ENCODE data around the gene LDLRAD4.
A peak's percentile ranks its signal among the peaks of the same experiment; 100 is the strongest.

GRCh38 chr18:13216711-13217465 is 1.7 kb upstream of the LDLRAD4 start:
- TF ChIP-seq, protein P1, sequence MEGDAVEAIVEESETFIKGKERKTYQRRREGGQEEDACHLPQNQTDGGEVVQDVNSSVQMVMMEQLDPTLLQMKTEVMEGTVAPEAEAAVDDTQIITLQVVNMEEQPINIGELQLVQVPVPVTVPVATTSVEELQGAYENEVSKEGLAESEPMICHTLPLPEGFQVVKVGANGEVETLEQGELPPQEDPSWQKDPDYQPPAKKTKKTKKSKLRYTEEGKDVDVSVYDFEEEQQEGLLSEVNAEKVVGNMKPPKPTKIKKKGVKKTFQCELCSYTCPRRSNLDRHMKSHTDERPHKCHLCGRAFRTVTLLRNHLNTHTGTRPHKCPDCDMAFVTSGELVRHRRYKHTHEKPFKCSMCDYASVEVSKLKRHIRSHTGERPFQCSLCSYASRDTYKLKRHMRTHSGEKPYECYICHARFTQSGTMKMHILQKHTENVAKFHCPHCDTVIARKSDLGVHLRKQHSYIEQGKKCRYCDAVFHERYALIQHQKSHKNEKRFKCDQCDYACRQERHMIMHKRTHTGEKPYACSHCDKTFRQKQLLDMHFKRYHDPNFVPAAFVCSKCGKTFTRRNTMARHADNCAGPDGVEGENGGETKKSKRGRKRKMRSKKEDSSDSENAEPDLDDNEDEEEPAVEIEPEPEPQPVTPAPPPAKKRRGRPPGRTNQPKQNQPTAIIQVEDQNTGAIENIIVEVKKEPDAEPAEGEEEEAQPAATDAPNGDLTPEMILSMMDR (IDR thresholded peaks at IDR 0.05), result peak; percentile 25; the same call in 1 of the 2 replicates
- no peak for TF ChIP-seq SMC3 (IDR thresholded peaks at IDR 0.05; ENCODE audit: low read depth, low read length)
- no peak for TF ChIP-seq GATA2 (CRISPR knock-in tag; IDR thresholded peaks at IDR 0.05)
- no peak for TF ChIP-seq CHD2 (IDR thresholded peaks at IDR 0.05; ENCODE audit: low read length, partially characterized antibody)
- TF ChIP-seq TAF1 (IDR thresholded peaks at IDR 0.05; ENCODE audit: borderline replicate concordance, low read depth, low read length), result no peak
- no peak for TF ChIP-seq SIN3A (IDR thresholded peaks at IDR 0.05; ENCODE audit: borderline replicate concordance, low read depth, low read length)
- no peak for TF ChIP-seq MAX (IDR thresholded peaks at IDR 0.05; ENCODE audit: low read depth)
- no peak for TF ChIP-seq EP300 (IDR thresholded peaks at IDR 0.05; ENCODE audit: borderline replicate concordance in 1 of 2, low read depth in 1 of 2, low read length in 1 of 2)
- TF ChIP-seq FOSL2 (IDR thresholded peaks at IDR 0.05; ENCODE audit: borderline replicate concordance, low read depth), result no peak
- no peak for TF ChIP-seq FOXJ3 (CRISPR knock-in tag; IDR thresholded peaks at IDR 0.05)

Data from SK-N-SH (cell line).